Fibroblast of mammary gland (primary cell): ENCODE measurements around the gene OSBPL3.

Experiments
- DNase-seq: peaks from one replicate; pipeline ENCODE4 v3.0.0-alpha.2; 2010; ENCODE audit warnings: low read depth
- H3K4me3 ChIP-seq: 2 replicates; pipeline ENCODE4 v1.5.1; 2011; ENCODE audit warnings: low read depth, mild to moderate bottlenecking, low read length, moderate library complexity; ENCODE audit not compliant: control insufficient read depth
- TF ChIP-seq, protein P1 (sequence below): conservative IDR thresholded peaks from 2 replicates; pipeline ENCODE4 v1.5.1; 2011; ENCODE audit warnings: low read depth, low read length, inconsistent platforms; ENCODE audit not compliant: control insufficient read depth, insufficient read depth

Gene OSBPL3

DNA sequence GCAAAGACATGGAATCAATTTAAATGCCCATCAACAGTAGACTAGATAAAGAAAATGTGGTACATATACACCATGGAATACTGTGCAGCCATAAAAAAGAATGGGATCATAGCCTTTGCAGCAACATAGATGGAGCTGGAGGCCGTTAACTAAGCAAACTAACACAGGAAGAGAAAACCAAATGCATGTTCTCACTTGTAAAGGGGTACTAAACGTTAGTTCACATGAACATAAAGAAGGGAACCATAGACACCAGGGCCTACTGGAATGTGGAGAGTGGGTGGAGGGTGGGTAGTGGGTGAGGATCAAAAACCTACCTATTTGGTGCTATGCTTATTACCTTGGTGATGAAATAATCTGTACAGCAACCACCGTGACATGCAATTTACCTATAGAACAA lies 144.3 kb downstream of the OSBPL3 start:
- no peak for DNase-seq
- H3K4me3 ChIP-seq = no peak overlapping the region
- TF ChIP-seq, protein P1, sequence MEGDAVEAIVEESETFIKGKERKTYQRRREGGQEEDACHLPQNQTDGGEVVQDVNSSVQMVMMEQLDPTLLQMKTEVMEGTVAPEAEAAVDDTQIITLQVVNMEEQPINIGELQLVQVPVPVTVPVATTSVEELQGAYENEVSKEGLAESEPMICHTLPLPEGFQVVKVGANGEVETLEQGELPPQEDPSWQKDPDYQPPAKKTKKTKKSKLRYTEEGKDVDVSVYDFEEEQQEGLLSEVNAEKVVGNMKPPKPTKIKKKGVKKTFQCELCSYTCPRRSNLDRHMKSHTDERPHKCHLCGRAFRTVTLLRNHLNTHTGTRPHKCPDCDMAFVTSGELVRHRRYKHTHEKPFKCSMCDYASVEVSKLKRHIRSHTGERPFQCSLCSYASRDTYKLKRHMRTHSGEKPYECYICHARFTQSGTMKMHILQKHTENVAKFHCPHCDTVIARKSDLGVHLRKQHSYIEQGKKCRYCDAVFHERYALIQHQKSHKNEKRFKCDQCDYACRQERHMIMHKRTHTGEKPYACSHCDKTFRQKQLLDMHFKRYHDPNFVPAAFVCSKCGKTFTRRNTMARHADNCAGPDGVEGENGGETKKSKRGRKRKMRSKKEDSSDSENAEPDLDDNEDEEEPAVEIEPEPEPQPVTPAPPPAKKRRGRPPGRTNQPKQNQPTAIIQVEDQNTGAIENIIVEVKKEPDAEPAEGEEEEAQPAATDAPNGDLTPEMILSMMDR = no peak

GRCh38 chr7:24834128-24834798 lies 145.7 kb downstream of the OSBPL3 start:
- no peak for DNase-seq
- no peak overlapping the region for H3K4me3 ChIP-seq

GRCh38 chr7:24833549-24833948 lies 146.4 kb downstream of the OSBPL3 start:
- H3K4me3 ChIP-seq = no peak overlapping the region
- no peak for DNase-seq
- TF ChIP-seq, protein P1 = no peak

More at GRCh38 chr7:24834128-24834798, 145.7 kb downstream of the OSBPL3 start:
- TF ChIP-seq, protein P1 = no peak

- TF ChIP-seq, protein P1 = no peak
- peak; percentile 81 for DNase-seq
- no peak overlapping the region for H3K4me3 ChIP-seq
Observed at GRCh38 chr7:24831240-24831639, 148.7 kb downstream of the OSBPL3 start.

- DNase-seq = no peak
- H3K4me3 ChIP-seq = no peak overlapping the region
- TF ChIP-seq, protein P1 = no peak
Observed at GRCh38 chr7:24830440-24831050, 149.4 kb downstream of the OSBPL3 start.

GRCh38 chr7:24829787-24830186 lies 150.2 kb downstream of the OSBPL3 start:
- peak; percentile 45 for DNase-seq
- H3K4me3 ChIP-seq = no peak overlapping the region
- TF ChIP-seq, protein P1 = no peak
